OCI-LY1 (cell line): ENCODE results near the gene COX14.

Experiments used
- H2AFZ ChIP-seq: fragments of 200-600 bp; sonication (generic), shearing (Covaris generic); 2 replicates; pipeline ENCODE4 v1.6.0; 2014; ENCODE audit warnings: antibody characterized with exemption, mild to moderate bottlenecking, low read length
- H3F3A ChIP-seq: fragments of 200-600 bp; sonication (generic), shearing (Covaris generic); 2 replicates; pipeline ENCODE4 v1.6.0; 2014; ENCODE audit warnings: mild to moderate bottlenecking, antibody characterized with exemption, low read length, moderate library complexity; ENCODE audit not compliant: insufficient read depth
- H3K27ac ChIP-seq: fragments of 200-600 bp; sonication (generic); 2 replicates; pipeline ENCODE4 v1.5.1; 2014; ENCODE audit warnings: low read length, mixed run types, mild to moderate bottlenecking, low read depth; ENCODE audit not compliant: poor library complexity, severe bottlenecking
- H3K27me3 ChIP-seq: fragments of 200-600 bp; sonication (generic); 2 replicates; pipeline ENCODE4 v1.6.0; 2014; ENCODE audit warnings: antibody characterized with exemption, mild to moderate bottlenecking, low read length, moderate library complexity; ENCODE audit not compliant: insufficient read depth
- H3K36me3 ChIP-seq: fragments of 200-600 bp; sonication (generic); 2 replicates; pipeline ENCODE4 v1.6.1; 2014; ENCODE audit warnings: mild to moderate bottlenecking, antibody characterized with exemption, low read length, moderate library complexity, mixed read lengths; ENCODE audit not compliant: insufficient read depth
- H3K4me1 ChIP-seq: fragments of 200-600 bp; sonication (generic); 2 replicates; pipeline ENCODE4 v1.5.1; 2014; ENCODE audit warnings: mild to moderate bottlenecking, low read length, moderate library complexity; ENCODE audit not compliant: insufficient read depth, severe bottlenecking
- H3K4me2 ChIP-seq: fragments of 200-600 bp; sonication (generic), shearing (Covaris generic); 2 replicates; pipeline ENCODE4 v1.6.1; 2014; ENCODE audit warnings: low read length
- H3K4me3 ChIP-seq: fragments of 200-600 bp; sonication (generic); 2 replicates; pipeline ENCODE4 v1.5.1; 2014; ENCODE audit warnings: low read length, low read depth, mild to moderate bottlenecking, mixed read lengths; ENCODE audit not compliant: poor library complexity, severe bottlenecking
- H3K79me2 ChIP-seq: fragments of 200-600 bp; shearing (Covaris generic); 2 replicates; pipeline ENCODE4 v1.6.1; 2016; ENCODE audit warnings: mixed run types, low read length, mixed read lengths; ENCODE audit not compliant: insufficient read depth
- H3K9ac ChIP-seq: fragments of 200-600 bp; sonication (generic), shearing (Covaris generic); 2 replicates; pipeline ENCODE4 v1.6.1; 2014; ENCODE audit warnings: mild to moderate bottlenecking, low read length, mixed read lengths
- H3K9me2 ChIP-seq: fragments of 200-600 bp; sonication (generic), shearing (Covaris generic); 2 replicates; pipeline ENCODE4 v1.6.1; 2014; ENCODE audit warnings: low read depth, mild to moderate bottlenecking, low read length, mixed read lengths
- H3K9me3 ChIP-seq: fragments of 200-600 bp; shearing (Covaris generic); 2 replicates; pipeline ENCODE4 v1.6.1; 2014; ENCODE audit warnings: low read length, mixed read lengths
- H4K20me1 ChIP-seq: fragments of 200-600 bp; sonication (generic), shearing (Covaris generic); 2 replicates; pipeline ENCODE4 v1.6.0; 2016; ENCODE audit warnings: mild to moderate bottlenecking, low read length; ENCODE audit not compliant: insufficient read depth
- CTCF ChIP-seq: fragments of 200-600 bp; sonication (generic), shearing (Covaris generic); IDR thresholded peaks from 2 replicates; pipeline ENCODE4 v1.5.1; 2017; ENCODE audit warnings: mild to moderate bottlenecking, antibody characterized with exemption, low read length, moderate library complexity, mixed read lengths
- EZH2 ChIP-seq: fragments of 200-600 bp; sonication (generic), shearing (Covaris generic); IDR thresholded peaks from 2 replicates; pipeline ENCODE4 v1.8.0; 2017; ENCODE audit warnings: borderline replicate concordance, mixed run types, mild to moderate bottlenecking, antibody characterized with exemption, low read length, moderate library complexity, mixed read lengths

Gene COX14

DNA sequence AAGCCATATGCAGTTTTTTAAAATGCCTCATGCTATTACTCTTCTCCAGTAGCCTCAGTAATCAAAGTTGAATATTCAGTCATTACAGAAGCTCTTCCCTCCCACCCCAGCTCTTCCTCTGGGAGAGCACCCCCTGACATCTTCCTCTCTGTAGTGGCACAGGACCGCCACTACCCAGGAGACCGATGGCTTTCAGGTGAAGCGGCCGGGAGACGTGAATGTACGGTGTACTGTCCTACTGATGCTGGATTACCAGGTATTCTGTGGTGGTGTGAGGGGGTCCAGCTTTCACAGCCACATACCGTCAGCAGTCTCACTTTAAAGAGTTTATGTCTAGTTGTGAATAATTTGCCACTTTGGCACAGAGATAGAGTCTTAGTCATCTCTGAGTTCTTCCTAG, 22.3 kb upstream of the COX14 start:
- no peaks in the 10 kb centered on the region for H3K79me2 ChIP-seq
- H3K9ac ChIP-seq, result no peak overlapping the region
- no peaks in the 10 kb centered on the region for H4K20me1 ChIP-seq
- peaks cover 71% of the 10 kb centered on the region for H3K36me3 ChIP-seq
- no peaks in the 10 kb centered on the region for H3F3A ChIP-seq
- no peaks in the 10 kb centered on the region for H3K9me3 ChIP-seq
- H2AFZ ChIP-seq, result no peak overlapping the region
- H3K4me3 ChIP-seq, result no peak overlapping the region
- no peak overlapping the region for H3K27ac ChIP-seq
- peaks cover 5% of the 10 kb centered on the region for H3K4me1 ChIP-seq
- no peaks in the 10 kb centered on the region for H3K9me2 ChIP-seq
- no peak overlapping the region for H3K4me2 ChIP-seq
- TF ChIP-seq EZH2 (no peak), CTCF (no peak)
- H3K27me3 ChIP-seq, result no peaks in the 10 kb centered on the region

- Histone ChIP-seq H3K9ac (no peak overlapping the region), H3K27ac (no peak overlapping the region), H4K20me1 (no peaks in the 10 kb centered on the region), H3K4me3 (no peak overlapping the region), H3K4me2 (no peak overlapping the region), H3K27me3 (no peaks in the 10 kb centered on the region), H3K36me3 (peaks cover 77% of the 10 kb centered on the region), H3K9me2 (no peaks in the 10 kb centered on the region), H3F3A (no peaks in the 10 kb centered on the region), H2AFZ (no peak overlapping the region), H3K9me3 (no peaks in the 10 kb centered on the region), H3K4me1 (peaks cover 5% of the 10 kb centered on the region), H3K79me2 (no peaks in the 10 kb centered on the region)
- no peak for TF ChIP-seq EZH2
- no peak for TF ChIP-seq CTCF
Observed at GRCh38 chr12:50090391-50090790, 21.6 kb upstream of the COX14 start.

DNA sequence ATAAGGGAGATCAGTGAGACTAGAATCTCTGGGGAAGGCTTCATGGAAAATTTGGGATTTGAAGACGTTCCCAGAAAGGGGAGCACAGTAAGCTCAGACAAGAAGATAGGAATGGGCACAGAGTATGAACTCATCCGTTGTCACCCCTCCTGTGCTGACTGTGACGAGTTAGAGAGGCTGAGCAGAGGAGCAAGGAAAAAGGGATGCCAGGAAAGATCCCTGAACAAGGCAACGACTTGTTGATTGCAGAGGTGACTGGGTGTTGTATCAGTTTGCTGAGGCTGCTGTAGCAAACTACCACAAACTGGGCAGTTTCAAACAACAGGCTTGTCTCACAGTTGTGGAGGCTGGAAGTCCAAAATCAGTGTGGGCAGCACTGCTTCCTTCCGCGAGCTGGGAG, 14.1 kb upstream of the COX14 start:
- Histone ChIP-seq H3K4me2 (no peak overlapping the region), H3K4me3 (no peak overlapping the region), H3F3A (no peaks in the 10 kb centered on the region), H3K27ac (no peak overlapping the region), H4K20me1 (no peaks in the 10 kb centered on the region), H3K27me3 (no peaks in the 10 kb centered on the region), H3K4me1 (no peaks in the 10 kb centered on the region), H2AFZ (no peak overlapping the region), H3K9ac (no peak overlapping the region), H3K9me2 (no peaks in the 10 kb centered on the region), H3K9me3 (no peaks in the 10 kb centered on the region), H3K79me2 (no peaks in the 10 kb centered on the region), H3K36me3 (peaks cover 83% of the 10 kb centered on the region)
- TF ChIP-seq EZH2 (no peak), CTCF (no peak)
